GM18867 (cell line): ENCODE results near the gene UGT1A5.

Experiments
- ATAC-seq: cut with Tn5 transposase; IDR thresholded peaks from one replicate; pipeline ENCODE4 v1.9.1; 2021; ENCODE audit warnings: mild to moderate bottlenecking, moderate library complexity; ENCODE audit not compliant: unreplicated experiment

The UGT1A5 gene

GRCh38 chr2:233803994-233804393 lies 91.3 kb downstream of the UGT1A5 start:
- ATAC-seq, result no peak

- no peak for ATAC-seq
These were observed 94.6 kb downstream of the UGT1A5 start for GRCh38 chr2:233807215-233807865.

GRCh38 chr2:233807966-233808935 lies 95.5 kb downstream of the UGT1A5 start:
- no peak for ATAC-seq

- ATAC-seq, result no peak
These were observed 97.7 kb downstream of the UGT1A5 start for GRCh38 chr2:233810385-233810784.

- no peak for ATAC-seq
These were observed 98.4 kb downstream of the UGT1A5 start for GRCh38 chr2:233811087-233811486.

- ATAC-seq, result no peak
These were observed 99.0 kb downstream of the UGT1A5 start for GRCh38 chr2:233811732-233812131.

GRCh38 chr2:233813236-233814055 lies 100.7 kb downstream of the UGT1A5 start:
- ATAC-seq, result no peak

- ATAC-seq, result no peak
These were observed 101.5 kb downstream of the UGT1A5 start for GRCh38 chr2:233814056-233814835.

- ATAC-seq, result no peak
These were observed 103.2 kb downstream of the UGT1A5 start for GRCh38 chr2:233815861-233816260.

GRCh38 chr2:233816334-233816733 lies 103.6 kb downstream of the UGT1A5 start:
- no peak for ATAC-seq

GRCh38 chr2:233816771-233817170 lies 104.1 kb downstream of the UGT1A5 start:
- no peak for ATAC-seq

GRCh38 chr2:233817361-233817911 lies 104.7 kb downstream of the UGT1A5 start:
- no peak for ATAC-seq

GRCh38 chr2:233817995-233818638 lies 105.4 kb downstream of the UGT1A5 start:
- no peak for ATAC-seq

GRCh38 chr2:233818639-233819621 lies 106.2 kb downstream of the UGT1A5 start:
- ATAC-seq, result no peak

- no peak for ATAC-seq
These were observed 107.4 kb downstream of the UGT1A5 start for GRCh38 chr2:233819884-233820773.

- no peak for ATAC-seq
These were observed 108.0 kb downstream of the UGT1A5 start for GRCh38 chr2:233820774-233821105.

GRCh38 chr2:233821196-233821595 lies 108.5 kb downstream of the UGT1A5 start:
- no peak for ATAC-seq

- no peak for ATAC-seq
These were observed 109.0 kb downstream of the UGT1A5 start for GRCh38 chr2:233821709-233822100.
